Measurements from ENCODE around the gene HOXD9. TPM values are rescaled to one million over a fixed set of nuclear protein-coding genes. Genes with fewer than 3 reads are reported as not detected.

Gene HOXD9
- total RNA-seq, 1 donor from 2014 or later: 0.56 TPM

GRCh38 chr2:176137906-176138305 lies 15.4 kb downstream of the HOXD9 start:
- DNase-seq (ENCODE audit: low spot score): no peak
- Mint-ChIP-seq H3K36me3 (ENCODE audit: low read depth, unreplicated experiment) (peaks cover 6% of the 10 kb centered on the region), H3K27me3 (ENCODE audit: unreplicated experiment) (peaks cover 34% of the 10 kb centered on the region), H3K4me1 (ENCODE audit: unreplicated experiment) (peaks cover 34% of the 10 kb centered on the region), H3K4me3 (ENCODE audit: unreplicated experiment) (peak overlapping the region; percentile 86), H3K9me3 (ENCODE audit: unreplicated experiment) (no peaks in the 10 kb centered on the region), H3K27ac (ENCODE audit: unreplicated experiment) (no peak overlapping the region)
- no peak for TF ChIP-seq CTCF (IDR thresholded peaks at IDR 0.05; ENCODE audit: unreplicated experiment)

GRCh38 chr2:176138526-176138922 lies 16.0 kb downstream of the HOXD9 start:
- peaks cover 6% of the 10 kb centered on the region for H3K36me3 Mint-ChIP-seq (ENCODE audit: low read depth, unreplicated experiment)
- peaks cover 34% of the 10 kb centered on the region for H3K4me1 Mint-ChIP-seq (ENCODE audit: unreplicated experiment)
- peaks cover 40% of the 10 kb centered on the region for H3K27me3 Mint-ChIP-seq (ENCODE audit: unreplicated experiment)
- TF ChIP-seq CTCF (IDR thresholded peaks at IDR 0.05; ENCODE audit: unreplicated experiment): no peak
- peak overlapping the region; percentile 26 for H3K4me3 Mint-ChIP-seq (ENCODE audit: unreplicated experiment)
- no peak for DNase-seq (ENCODE audit: low spot score)
- peak overlapping the region; percentile 22 for H3K27ac Mint-ChIP-seq (ENCODE audit: unreplicated experiment)
- no peaks in the 10 kb centered on the region for H3K9me3 Mint-ChIP-seq (ENCODE audit: unreplicated experiment)

GRCh38 chr2:176138923-176139660 lies 16.6 kb downstream of the HOXD9 start:
- peaks cover 40% of the 10 kb centered on the region for H3K27me3 Mint-ChIP-seq (ENCODE audit: unreplicated experiment)
- peak overlapping the region; percentile 8 for H3K27ac Mint-ChIP-seq (ENCODE audit: unreplicated experiment)
- no peaks in the 10 kb centered on the region for H3K9me3 Mint-ChIP-seq (ENCODE audit: unreplicated experiment)
- peaks cover 6% of the 10 kb centered on the region for H3K36me3 Mint-ChIP-seq (ENCODE audit: low read depth, unreplicated experiment)
- TF ChIP-seq CTCF (IDR thresholded peaks at IDR 0.05; ENCODE audit: unreplicated experiment): no peak
- DNase-seq (ENCODE audit: low spot score): no peak
- H3K4me1 Mint-ChIP-seq (ENCODE audit: unreplicated experiment): peaks cover 32% of the 10 kb centered on the region
- H3K4me3 Mint-ChIP-seq (ENCODE audit: unreplicated experiment): peak overlapping the region; percentile 60

- peak overlapping the region; percentile 60 for H3K4me3 Mint-ChIP-seq (ENCODE audit: unreplicated experiment)
- no peak for DNase-seq (ENCODE audit: low spot score)
- H3K27me3 Mint-ChIP-seq (ENCODE audit: unreplicated experiment): peaks cover 40% of the 10 kb centered on the region
- peaks cover 30% of the 10 kb centered on the region for H3K4me1 Mint-ChIP-seq (ENCODE audit: unreplicated experiment)
- H3K9me3 Mint-ChIP-seq (ENCODE audit: unreplicated experiment): no peaks in the 10 kb centered on the region
- peaks cover 6% of the 10 kb centered on the region for H3K36me3 Mint-ChIP-seq (ENCODE audit: low read depth, unreplicated experiment)
- no peak for TF ChIP-seq CTCF (IDR thresholded peaks at IDR 0.05; ENCODE audit: unreplicated experiment)
- H3K27ac Mint-ChIP-seq (ENCODE audit: unreplicated experiment): peak overlapping the region; percentile 52
These were observed 17.4 kb downstream of the HOXD9 start for GRCh38 chr2:176139661-176140512.
